ENCODE measurements around the gene FOXO4. TPM values are rescaled to one million over a fixed set of nuclear protein-coding genes. Genes with fewer than 3 reads are reported as not detected.

Gene FOXO4
- polyA plus RNA-seq, 1 donor, result 51.5 TPM

DNA sequence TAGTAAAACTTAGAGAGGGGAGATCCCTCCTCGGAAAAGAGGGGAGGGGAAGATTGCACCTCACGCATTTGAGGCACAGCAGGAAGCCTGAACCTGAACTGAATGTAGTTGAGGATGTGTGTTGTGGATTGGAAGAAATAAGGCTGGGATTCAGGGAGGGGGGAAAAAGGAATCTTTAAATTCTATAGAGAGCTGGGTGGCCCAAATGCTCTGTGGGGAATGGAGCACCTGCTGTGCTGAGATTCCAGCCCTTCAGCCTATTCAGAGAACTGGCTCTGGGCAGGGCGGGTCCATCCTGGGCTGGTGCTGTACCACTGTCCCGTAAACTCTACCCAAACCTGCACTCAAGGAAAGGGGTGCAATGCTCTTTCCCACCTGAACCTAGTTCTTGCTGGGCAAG, 4.1 kb downstream of the FOXO4 start:
- no peak for DNase-seq

DNA sequence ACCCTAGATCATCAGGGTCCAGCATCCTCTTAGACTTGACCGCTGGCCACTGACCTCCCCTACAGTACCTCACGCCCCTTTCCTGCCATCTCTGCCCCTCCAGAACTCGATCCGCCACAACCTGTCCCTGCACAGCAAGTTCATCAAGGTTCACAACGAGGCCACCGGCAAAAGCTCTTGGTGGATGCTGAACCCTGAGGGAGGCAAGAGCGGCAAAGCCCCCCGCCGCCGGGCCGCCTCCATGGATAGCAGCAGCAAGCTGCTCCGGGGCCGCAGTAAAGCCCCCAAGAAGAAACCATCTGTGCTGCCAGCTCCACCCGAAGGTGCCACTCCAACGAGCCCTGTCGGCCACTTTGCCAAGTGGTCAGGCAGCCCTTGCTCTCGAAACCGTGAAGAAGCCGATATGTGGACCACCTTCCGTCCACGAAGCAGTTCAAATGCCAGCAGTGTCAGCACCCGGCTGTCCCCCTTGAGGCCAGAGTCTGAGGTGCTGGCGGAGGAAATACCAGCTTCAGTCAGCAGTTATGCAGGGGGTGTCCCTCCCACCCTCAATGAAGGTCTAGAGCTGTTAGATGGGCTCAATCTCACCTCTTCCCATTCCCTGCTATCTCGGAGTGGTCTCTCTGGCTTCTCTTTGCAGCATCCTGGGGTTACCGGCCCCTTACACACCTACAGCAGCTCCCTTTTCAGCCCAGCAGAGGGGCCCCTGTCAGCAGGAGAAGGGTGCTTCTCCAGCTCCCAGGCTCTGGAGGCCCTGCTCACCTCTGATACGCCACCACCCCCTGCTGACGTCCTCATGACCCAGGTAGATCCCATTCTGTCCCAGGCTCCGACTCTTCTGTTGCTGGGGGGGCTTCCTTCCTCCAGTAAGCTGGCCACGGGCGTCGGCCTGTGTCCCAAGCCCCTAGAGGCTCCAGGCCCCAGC, 5.2 kb downstream of the FOXO4 start:
- no peak for DNase-seq

DNA sequence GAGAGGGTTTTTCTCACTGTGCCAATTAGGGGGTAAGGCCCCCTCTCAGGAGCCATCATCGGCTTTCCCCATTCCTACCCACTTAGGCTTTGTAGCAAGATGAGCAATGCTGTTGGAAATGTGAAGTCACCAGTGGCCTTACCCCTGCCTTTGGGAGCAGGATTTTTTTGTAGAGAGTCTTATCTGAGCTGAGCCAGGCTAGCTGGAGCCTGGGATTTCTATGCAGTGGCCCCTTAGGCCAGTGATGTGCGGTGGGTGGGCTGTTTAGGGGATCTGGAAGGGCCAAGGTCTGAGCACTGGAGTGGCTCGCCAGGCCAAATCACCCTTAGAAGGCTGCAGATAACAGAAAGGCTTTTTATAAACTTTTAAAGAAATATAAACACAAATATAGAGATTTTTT, 6.6 kb downstream of the FOXO4 start:
- DNase-seq, result no peak

DNA sequence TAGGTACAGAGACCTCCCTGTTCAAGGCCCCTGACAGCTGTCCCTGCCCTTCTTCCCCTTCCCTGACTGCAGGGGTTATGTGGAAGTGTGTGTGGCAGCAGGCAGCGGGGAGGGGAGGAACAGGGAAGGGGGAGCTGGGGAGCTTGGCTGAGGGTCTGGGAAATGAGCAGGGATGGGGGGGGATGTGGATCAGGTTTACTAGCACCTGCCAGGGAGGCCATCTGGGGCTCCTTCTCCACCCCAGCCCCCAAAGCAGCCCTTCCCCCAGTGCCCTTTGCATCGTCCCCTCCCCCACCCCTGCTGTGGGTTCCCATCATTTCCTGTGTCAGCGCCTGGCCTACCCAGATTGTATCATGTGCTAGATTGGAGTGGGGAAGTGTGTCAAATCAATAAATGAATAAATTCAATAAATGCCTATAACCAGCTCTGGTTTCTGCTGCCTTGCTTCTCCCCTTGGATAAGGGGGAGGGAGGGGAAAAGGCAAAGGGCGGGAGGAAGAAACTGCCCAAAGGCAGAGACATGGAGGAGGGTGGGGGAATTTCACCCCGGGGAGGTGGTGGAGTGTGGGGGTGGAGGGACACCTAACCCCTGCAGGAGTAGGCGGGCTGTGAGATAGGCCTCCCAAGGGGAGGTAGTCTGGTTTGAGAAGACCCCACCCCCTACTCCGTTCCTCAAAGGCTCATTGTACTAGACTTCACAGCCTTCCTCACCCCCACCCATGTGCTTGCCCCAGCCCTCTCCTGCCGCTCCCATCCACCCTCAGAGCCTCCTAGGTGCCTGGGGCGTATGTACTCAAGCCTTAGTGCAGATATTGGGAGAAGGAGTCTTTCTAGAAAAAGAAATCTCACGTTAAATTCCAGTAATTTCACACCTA, 7.7 kb downstream of the FOXO4 start:
- DNase-seq, result peak; percentile 29

DNA sequence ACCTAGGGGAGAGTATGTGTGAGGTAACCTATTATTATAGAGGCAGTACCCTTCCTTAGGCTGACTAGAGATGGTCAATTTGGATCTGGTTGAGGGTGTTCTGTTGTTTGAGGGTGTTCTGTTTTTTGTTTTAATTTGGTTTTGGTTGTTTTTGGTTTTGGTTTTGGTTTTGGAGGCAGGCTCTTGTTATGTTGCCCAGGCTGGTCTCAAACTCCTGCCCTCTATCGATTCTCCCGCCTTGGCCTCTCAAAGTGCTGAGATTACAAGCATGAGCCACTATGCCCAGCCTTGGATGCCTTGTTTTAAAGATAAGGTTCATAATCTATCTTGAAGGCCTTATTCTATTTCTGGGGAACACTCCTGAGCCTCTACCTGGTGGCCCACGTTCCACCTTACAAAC, 10.0 kb downstream of the FOXO4 start:
- DNase-seq, result no peak

DNA sequence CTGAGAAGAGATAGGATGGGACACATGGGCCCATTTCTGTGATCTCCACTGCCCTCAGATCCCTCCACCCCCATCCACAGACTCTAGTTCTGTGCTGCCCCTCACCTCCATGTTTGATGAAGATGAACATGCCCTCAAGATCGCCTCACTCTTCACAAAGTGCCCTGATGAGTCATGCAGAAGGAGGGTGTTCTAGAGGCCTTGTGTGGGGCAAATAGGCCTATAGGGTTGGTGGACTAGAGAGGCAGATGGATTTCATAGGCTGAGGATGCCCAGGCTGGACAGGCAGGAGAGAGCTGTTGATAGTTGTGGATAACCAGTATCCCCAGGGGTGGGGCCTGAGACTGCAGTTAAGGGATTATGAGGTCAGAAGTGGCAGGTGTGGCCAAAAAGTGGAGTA, 10.8 kb downstream of the FOXO4 start, which contains the start of gene CXorf65:
CXorf65 (minus strand) TSS at position 314 of the 400 bp plus-strand sequence; CDS start at position 130, 184 bp downstream.
- no peak for DNase-seq

DNA sequence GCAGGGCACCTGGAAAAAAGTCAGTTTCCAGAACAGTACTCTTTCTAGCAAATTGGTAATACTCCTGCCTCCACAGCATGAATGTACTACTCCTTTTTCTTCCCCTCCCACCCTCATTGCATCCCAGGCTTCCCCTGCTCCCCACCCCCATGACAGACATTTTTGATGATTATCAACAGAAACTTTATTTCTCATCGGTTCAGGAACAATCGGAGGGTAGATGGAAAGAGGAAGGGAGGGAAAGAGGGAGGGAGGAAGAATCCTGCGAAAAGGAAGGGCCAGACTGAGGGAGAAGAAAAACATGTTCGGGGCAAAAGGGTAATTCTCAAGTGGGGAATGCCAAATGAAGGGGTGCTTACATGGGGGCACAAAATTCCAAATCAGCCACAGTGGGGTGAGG, 11.6 kb downstream of the FOXO4 start:
- no peak for DNase-seq

DNA sequence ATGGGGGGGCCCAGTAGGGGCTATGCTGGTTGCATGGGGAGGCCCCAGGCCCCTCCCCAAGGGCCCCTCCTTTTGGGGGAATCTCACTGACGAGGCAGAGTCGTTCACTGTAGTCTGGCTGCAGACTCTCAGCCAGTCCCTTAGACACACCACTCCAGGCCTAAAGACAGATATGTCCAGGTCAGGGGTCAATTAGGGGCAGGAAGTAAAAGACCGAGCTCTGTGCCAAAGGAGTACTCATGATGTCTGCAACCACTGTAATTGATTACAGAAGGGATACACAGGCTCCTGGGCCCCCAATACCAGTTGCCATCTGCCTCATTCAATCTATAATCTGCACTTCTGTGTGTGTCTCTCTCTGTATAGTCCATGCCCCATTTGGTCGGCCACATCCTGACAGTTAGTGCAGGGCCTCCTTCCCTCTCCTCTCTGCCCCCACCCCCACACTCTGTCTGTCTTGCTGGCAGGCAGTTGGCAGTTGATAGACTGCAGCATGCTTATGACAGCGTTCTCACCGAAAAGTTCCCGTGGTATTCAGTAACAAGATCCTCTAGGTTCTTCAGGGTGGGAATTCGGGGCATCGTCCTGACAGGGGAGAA, 12.2 kb downstream of the FOXO4 start:
- no peak for DNase-seq

DNA sequence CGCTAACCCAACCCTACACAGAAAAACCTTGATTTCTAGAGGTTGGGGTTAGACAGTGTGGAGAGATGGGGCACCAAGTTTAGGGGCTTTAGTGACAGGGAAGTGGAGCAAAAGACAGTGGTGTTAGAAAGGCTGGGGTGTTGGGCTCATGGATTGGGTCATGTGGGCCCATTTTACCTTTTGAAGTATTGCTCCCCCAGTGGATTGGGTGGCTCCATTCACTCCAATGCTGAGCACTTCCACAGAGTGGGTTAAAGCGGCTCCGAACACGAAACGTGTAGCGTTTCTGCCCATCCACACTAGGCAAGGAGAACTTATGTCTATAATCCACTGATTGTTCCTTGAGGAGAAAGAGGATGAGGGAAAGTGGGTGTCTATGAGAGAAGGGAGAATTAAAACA, 13.4 kb downstream of the FOXO4 start:
- DNase-seq, result no peak

DNA sequence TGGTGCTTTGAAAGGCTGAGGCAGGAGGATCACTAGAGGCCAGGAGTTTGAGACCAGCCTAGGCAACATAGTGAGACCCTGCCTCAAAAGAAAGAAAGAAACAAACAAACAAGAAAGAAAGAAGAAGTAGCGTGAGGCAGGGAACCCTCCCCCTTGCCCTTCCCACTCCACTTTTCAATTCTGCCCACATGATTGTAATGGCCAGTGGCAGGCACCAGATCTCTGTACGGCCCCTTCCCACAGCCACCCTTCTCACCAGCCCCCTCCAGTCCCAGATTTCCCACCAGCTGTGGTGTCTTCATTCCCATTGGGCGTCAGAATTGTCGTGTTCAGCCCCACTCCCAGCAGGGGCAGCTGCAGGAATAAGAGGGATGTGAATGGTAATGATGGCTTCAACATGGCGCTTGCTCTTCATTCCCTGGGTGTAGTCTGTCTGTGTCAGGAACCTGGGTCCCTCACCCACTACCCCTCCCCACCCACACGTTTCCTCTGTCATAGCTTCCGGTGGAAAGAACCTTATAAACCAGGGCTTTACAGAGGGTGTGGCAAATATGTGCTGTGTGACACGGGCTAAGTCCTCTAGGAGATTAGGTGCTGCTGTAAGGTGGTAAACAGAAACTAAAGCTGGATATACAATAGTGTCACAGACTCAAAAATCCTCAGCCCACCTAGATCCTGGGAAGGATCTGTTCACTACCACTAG, 15.6 kb downstream of the FOXO4 start, which contains the start of gene IL2RG:
IL2RG (minus strand) TSS at position 437 of the 703 bp plus-strand sequence; CDS start at position 399, 38 bp downstream.
- no peak for DNase-seq

DNA sequence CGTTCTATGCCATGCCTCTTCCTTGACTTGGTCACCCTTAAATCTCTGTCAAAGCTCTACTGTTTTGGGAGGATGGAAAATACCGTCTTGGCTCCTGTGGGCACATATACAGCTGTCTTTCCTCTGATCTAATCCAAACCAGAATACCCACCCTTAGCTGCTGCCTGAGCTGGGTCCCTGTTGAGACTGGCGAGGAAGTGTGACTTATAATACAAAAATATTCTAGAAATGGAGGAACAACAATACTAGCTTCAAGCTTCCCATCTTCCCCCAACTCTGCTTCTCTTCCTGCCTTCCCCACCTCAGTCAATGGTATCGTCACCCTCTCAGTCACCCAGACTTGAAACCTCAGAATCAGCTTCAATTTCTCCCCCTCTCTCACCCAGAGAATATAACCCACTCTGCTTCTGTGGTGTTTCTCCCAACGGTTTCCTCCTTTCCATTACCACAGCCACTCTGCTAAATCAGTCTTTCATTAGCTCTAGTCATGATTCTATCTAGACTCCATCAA, 16.3 kb downstream of the FOXO4 start:
- DNase-seq, result no peak

DNA sequence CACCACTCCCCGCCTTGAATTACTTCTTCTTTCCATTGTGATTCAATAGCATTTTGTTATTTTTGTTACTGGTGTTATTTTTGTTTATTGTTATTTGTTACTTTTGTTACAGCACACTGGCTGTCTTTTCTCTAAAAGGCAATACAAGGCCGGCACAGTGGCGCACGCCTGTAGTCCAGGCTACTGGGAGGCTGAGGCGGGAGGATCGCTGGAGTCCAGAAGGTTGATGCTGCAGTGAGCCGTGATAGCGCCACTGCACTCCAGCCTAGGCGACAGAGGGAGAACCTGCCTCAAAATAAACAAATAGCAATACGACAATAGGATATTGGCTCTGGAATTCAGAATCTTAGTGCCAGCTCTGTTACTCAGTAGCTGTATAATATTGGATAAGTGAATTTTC, 21.7 kb downstream of the FOXO4 start:
- no peak for DNase-seq

DNA sequence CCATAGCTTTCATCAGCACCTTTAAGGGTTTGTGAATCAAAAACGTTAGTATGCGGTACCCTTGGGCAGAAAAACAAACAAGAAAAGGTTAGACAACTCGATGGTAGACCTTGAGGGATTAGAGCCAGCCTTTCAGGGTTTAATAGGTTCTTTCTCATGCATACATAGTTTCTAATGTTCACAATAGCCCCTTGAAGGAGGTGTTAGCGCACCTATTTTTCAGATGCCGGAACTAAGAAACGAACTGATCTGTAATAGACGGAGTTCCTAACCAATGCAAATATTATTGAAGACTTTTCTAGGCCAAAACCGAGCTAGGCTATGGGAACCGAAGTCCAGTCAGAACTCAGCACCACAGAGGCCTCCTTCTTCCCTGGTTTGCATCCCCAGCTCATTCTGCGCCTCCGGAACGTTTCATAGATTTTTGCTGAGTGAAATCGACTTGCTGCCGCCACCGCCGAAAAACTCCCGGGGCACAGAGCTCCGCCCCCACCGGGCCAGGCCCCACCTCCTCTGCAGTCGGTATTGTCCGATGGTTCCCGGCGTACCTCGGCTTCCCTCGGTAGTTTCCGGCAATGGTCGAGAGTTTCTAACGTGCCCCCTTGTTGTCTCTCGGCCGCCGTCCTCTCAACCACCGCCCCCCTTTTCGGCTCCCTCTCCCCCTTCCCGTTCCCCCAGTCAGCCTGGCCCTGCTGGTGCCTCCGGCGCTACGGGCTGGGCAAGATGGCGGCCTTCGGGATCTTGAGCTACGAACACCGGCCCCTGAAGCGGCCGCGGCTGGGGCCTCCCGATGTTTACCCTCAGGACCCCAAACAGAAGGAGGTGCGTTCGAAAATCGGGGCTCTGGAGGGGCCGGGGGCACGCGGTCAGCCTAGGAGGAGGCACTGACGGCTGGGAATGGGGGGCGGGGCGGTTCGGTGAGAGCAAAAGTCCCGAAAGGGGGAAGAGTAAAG, 22.7 kb downstream of the FOXO4 start, which contains the start of gene MED12:
MED12 (plus strand) TSS at position 565 of the 953 bp plus-strand sequence; CDS start at position 724, 159 bp downstream.
- peak; percentile 86 for DNase-seq

DNA sequence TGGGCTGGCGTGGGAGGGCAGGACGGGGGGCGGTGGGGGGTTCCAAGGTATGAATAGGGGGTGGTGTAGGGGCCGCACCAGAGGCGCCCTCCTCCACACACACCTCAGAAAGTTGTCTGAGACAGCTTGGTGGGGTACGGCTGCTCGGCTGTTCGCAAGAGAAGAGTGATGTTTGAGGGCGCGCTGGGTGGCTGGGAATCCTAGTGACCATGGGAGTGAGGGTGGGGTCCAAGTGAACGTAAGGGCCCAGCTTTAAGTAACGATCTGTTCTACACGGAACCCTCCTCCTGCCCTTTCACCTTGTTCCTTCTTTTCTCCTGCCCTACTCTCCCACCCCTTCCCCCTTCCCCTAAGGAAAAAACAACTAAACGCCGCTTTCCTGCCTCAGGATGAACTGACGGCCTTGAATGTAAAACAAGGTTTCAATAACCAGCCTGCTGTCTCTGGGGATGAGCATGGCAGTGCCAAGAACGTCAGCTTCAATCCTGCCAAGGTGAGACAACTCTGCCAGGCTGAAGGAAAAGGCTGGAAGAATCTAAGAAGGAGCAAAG, 23.4 kb downstream of the FOXO4 start:
- no peak for DNase-seq

DNA sequence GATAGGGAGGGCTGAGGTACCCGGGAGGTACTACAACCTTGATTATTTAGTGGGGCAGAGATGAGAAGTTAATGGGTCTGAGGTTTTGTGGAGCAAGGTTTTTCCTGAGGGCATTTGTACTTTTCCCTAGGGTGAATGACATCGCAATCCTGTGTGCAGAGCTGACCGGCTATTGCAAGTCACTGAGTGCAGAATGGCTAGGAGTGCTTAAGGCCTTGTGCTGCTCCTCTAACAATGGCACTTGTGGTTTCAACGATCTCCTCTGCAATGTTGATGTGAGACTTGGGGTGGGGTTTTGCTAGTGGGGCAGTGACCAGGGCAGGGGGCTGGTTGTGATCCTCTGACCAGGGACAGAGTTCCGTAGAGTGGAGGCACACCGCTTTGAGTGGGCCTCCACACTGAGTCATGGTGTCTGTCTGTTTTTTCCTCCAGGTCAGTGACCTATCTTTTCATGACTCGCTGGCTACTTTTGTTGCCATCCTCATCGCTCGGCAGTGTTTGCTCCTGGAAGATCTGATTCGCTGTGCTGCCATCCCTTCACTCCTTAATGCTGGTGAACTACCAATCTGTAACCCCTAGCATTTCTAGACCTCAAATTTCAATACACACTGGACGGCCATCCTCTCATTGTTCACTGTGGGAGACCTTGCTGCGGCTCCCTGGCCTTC, 32.6 kb downstream of the FOXO4 start:
- DNase-seq, result no peak

DNA sequence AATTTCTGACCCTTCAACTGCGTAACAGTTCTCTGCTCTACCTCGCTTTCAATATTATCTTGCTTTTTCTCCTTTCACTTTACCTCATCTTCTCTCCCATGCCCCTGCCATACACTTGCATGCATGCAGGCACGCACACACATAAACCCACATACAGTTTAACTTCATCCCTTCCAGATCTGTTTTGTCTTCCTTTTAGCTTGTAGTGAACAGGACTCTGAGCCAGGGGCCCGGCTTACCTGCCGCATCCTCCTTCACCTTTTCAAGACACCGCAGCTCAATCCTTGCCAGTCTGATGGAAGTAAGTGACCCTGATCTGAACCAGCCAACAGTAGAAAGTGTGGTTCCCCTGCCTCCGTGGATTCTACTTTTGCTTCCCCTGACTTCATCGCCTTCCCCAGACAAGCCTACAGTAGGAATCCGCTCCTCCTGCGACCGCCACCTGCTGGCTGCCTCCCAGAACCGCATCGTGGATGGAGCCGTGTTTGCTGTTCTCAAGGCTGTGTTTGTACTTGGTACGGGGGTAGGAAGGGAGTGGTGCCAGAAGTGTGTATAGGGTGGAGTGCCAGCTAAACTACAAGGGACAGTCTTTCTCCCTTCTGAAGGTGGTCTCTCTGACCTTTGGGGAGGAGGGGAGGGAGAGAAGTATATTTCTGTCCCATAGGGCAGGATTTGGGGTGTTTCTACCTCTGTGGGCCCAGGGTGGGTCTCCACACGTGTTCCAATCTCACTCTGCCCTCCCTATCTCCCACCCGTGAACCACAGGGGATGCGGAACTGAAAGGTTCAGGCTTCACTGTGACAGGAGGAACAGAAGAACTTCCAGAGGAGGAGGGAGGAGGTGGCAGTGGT, 33.5 kb downstream of the FOXO4 start:
- DNase-seq, result peak; percentile 43

DNA sequence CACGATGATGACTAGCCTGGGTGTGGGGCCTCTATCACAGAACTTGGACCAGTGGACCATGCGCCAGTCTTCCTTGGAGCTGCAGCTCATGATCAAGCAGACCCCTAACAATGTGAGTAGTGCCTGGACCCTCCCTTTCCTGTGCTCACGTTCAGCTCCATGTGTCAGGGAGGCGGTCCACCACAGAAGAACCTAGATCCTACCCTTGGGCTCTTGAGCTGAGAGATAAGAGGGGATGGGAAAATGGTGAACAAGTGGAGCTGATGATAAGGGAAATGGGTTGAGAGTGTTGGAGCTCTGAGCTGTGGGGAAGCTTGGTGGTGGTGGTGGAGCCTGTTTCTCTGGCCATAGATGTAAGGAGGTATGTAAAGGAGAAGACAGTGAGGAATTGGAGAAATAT, 35.9 kb downstream of the FOXO4 start:
- no peak for DNase-seq

DNA sequence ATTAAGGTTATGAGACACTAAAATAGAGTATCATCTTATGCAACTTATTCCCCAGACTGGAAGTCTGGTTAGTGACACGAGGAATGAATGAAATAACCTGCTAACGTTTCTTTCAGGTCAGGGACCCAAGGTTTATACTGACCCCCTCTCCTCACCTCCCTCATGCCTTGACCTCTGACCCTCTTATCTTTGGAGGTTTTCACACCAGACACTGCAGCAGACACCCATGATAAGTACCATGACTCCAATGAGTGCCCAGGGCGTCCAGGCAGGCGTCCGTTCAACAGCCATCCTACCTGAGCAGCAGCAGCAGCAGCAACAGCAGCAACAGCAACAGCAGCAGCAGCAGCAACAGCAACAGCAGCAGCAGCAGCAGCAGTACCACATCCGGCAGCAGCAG, 44.8 kb downstream of the FOXO4 start:
- no peak for DNase-seq

DNA sequence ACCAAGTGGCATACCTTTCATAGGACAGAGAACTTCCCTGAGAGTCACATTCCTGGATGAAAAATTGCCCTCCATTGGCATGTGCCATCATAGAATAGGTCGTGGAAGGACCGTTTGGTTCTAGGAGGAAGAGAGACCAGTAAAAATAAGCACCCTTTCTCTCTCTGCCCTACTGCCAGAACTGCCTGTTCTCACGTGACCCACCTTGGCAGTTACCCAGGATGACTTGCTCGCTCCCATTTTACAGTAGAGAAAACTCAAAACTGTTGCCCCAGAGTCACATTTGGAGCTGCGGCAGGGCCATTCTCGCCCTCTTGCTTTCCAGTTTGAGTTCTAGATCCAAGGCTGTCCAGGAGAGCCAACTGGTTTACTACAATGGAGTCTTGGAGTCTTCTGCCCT, 47.9 kb downstream of the FOXO4 start:
- no peak for DNase-seq
